ENCODE measurements around the gene CELSR1. TPM values are rescaled to one million over a fixed set of nuclear protein-coding genes. Genes with fewer than 3 reads are reported as not detected.
"Not testable (repeated sequence)": the region's sequence is repeated elsewhere in the genome, so short reads cannot be mapped to it uniquely, and the experiment has no call there.

CELSR1 gene
- total RNA-seq, 2 experiments from 2014 or later = 0.08 TPM; not detected in 1

GRCh38 chr22:46473896-46474557 lies 63.4 kb downstream of the CELSR1 start:
- Mint-ChIP-seq H3K4me1 (ENCODE audit: low read depth) (no peaks in the 10 kb centered on the region), H3K27ac (no peak overlapping the region), H3K27me3 (ENCODE audit: low read depth) (peaks cover 5% of the 10 kb centered on the region), H3K4me3 (no peak overlapping the region), H3K9me3 (ENCODE audit: insufficient read depth) (no peaks in the 10 kb centered on the region), H3K36me3 (ENCODE audit: low read depth) (no peaks in the 10 kb centered on the region)
- ATAC-seq = no peak
- no peak for DNase-seq
- ChIA-PET CTCF (no interaction called here), POLR2A (no interaction called here)

DNA sequence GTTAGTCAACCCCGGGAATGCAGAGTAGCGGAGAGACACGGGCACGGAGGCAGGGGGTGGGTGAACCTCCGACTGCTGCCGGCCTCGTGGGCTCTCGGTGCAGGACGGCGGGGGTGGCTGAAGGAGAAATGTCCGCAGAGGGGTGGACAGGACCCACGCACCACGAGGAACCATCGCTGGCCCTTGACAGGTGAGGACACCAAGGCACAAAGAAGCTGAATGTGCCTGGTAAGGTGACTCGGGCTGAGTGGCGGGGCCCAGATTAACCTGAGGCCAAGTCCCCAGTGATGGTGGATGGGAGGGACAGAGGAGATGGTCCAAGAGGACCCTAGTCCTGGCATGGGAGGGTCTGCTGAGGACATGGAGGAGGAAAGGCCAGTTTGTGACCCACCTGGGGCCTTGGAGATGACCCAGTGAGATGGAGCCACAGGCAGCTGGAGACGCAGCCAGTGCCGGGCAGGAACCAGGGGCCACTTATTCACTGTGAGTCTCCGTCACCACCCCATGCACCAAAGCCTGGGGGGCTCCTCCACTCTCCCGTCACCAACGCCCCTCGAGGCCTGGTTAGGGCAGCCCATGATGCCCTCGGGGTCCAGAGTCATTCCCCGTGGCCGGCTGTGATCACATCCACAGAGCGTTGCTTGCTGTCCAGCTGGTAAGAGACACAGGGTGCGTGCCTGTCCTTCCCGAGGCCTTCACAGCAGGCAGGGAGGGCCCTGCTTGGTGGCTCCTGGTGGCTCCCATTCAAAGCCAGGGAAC lies 64.2 kb downstream of the CELSR1 start:
- POLR2A ChIA-PET = no interaction called here
- Mint-ChIP-seq H3K9me3 (ENCODE audit: insufficient read depth) (no peaks in the 10 kb centered on the region), H3K27me3 (ENCODE audit: low read depth) (peaks cover 5% of the 10 kb centered on the region), H3K4me1 (ENCODE audit: low read depth) (no peaks in the 10 kb centered on the region), H3K27ac (no peak overlapping the region), H3K4me3 (no peak overlapping the region), H3K36me3 (ENCODE audit: low read depth) (no peaks in the 10 kb centered on the region)
- DNase-seq (no peak), ATAC-seq (no peak)
- CTCF ChIA-PET = no interaction called here

DNA sequence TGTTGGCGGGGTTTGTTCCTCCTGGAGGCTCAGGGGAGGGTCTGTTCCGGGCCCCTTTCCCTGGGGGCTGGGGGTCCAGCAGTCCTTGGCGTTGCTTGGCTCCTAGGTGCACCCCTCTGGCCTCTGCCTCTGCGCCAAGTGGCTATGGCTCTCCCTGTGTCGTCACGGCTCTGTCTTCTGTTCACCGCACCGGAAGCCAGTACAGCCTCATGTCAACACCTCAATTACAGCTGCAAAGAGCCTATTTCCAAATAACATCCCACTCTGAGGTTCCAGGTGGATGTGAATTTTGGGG lies 64.8 kb downstream of the CELSR1 start:
- ATAC-seq (no peak), DNase-seq (no peak)
- Mint-ChIP-seq H3K27me3 (ENCODE audit: low read depth) (peaks cover 5% of the 10 kb centered on the region), H3K9me3 (ENCODE audit: insufficient read depth) (no peaks in the 10 kb centered on the region), H3K4me3 (no peak overlapping the region), H3K4me1 (ENCODE audit: low read depth) (no peaks in the 10 kb centered on the region), H3K27ac (no peak overlapping the region), H3K36me3 (ENCODE audit: low read depth) (no peaks in the 10 kb centered on the region)
- CTCF ChIA-PET = no interaction called here
- POLR2A ChIA-PET = no interaction called here

DNA sequence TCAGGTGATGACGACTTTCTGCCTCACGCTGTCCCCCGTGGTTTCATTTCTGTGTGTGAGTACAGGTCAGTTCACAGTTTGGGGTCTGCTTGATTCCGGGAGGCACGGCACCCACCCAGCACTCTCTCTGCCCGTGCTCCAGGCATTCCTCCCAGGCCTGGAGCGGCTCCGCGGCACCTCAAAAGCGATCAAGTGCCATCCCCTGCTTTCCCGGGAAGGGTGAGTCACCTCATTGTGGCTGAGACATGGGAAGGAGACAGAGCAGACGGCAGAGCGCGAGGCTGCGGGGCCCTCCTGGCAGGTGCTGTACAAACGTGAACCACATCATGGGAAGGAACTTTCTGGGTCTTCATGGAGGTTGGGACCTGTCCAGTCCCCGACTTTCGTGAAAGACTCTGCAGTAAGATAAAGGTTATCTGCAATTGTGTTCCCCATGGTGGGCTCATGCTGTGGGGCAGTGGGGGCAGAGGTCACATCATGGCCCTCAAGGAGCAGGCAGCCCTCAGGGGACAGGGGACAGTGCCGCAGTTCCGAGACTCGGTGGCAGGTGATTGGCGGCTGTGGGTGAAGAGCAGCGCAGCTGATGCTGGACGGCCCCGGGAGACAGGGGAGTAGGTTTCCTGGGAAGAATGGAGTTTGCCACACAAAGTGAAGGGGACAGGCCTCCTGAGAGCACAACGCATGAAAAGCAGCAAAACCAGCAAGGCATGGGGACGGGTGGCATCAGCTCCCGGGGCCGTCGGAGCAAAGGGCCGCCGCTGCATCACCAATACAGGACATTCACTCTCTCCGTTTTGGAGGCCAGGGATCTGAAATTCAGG lies 65.3 kb downstream of the CELSR1 start:
- ChIA-PET CTCF (no interaction called here), POLR2A (no interaction called here)
- no peaks in the 10 kb centered on the region for H3K4me1 Mint-ChIP-seq (ENCODE audit: low read depth)
- ATAC-seq (no peak), DNase-seq (no peak)
- no peaks in the 10 kb centered on the region for H3K9me3 Mint-ChIP-seq (ENCODE audit: insufficient read depth)
- no peaks in the 10 kb centered on the region for H3K36me3 Mint-ChIP-seq (ENCODE audit: low read depth)
- H3K27me3 Mint-ChIP-seq (ENCODE audit: low read depth) = peaks cover 5% of the 10 kb centered on the region
- H3K27ac Mint-ChIP-seq = no peak overlapping the region
- no peak overlapping the region for H3K4me3 Mint-ChIP-seq

- H3K36me3 Mint-ChIP-seq (ENCODE audit: low read depth); H3K27ac Mint-ChIP-seq; H3K9me3 Mint-ChIP-seq (ENCODE audit: insufficient read depth); CTCF ChIA-PET; POLR2A ChIA-PET; H3K4me1 Mint-ChIP-seq (ENCODE audit: low read depth); H3K4me3 Mint-ChIP-seq; H3K27me3 Mint-ChIP-seq (ENCODE audit: low read depth); DNase-seq; ATAC-seq: not testable (repeated sequence)
Measured at GRCh38 chr22:46471330-46471729, 66.1 kb downstream of the CELSR1 start.

GRCh38 chr22:46469711-46470110 lies 67.7 kb downstream of the CELSR1 start:
- DNase-seq (no peak), ATAC-seq (no peak)
- H3K4me1 Mint-ChIP-seq (ENCODE audit: low read depth) = no peaks in the 10 kb centered on the region
- POLR2A ChIA-PET = no interaction called here
- no peak overlapping the region for H3K4me3 Mint-ChIP-seq
- no peak overlapping the region for H3K27ac Mint-ChIP-seq
- no peaks in the 10 kb centered on the region for H3K27me3 Mint-ChIP-seq (ENCODE audit: low read depth)
- H3K36me3 Mint-ChIP-seq (ENCODE audit: low read depth) = no peaks in the 10 kb centered on the region
- no peaks in the 10 kb centered on the region for H3K9me3 Mint-ChIP-seq (ENCODE audit: insufficient read depth)
- CTCF ChIA-PET = no interaction called here

DNA sequence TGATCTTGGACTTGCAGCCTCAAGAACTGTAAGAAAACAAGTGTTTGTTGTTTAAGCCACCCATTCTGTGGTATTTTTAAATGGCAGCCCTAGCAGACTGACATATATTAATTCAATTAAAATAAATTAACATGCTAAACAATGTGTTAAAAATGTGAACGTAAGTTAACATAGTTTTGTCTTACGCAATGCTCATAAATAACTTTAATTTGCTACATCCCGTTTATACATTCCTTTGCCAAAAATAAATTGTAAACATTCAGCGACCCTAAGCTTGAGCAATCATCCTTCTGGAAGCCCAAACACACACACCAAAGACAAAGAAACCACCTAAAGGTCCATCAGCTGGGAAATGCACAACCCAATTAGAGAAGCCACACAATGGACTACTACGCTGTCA lies 70.4 kb downstream of the CELSR1 start:
- ChIA-PET CTCF (no interaction called here), POLR2A (no interaction called here)
- no peak for ATAC-seq
- Mint-ChIP-seq H3K4me3 (no peak overlapping the region), H3K4me1 (ENCODE audit: low read depth) (no peaks in the 10 kb centered on the region), H3K27me3 (ENCODE audit: low read depth) (no peaks in the 10 kb centered on the region), H3K27ac (no peak overlapping the region), H3K36me3 (ENCODE audit: low read depth) (no peaks in the 10 kb centered on the region), H3K9me3 (ENCODE audit: insufficient read depth) (no peaks in the 10 kb centered on the region)
- no peak for DNase-seq

DNA sequence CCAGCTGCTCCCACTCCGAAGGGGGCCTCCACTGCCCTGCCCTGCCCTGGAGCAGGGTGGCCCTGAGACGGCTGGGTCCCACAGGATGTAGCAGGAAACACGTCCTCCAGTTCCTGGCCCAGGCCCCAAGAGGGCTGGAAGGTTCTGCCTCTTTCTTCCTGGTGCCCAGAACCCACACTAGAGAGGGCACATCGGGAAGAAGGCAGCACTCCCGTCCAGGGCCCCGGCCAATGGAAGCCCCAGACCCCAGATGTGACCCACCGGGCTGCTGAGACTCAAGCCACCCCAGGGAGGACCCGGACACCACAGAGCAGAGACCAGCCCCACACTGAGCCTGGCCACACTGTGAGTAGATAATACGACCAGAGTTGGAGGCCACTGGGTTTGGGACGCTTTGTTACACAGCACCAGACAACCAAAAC lies 71.2 kb downstream of the CELSR1 start:
- Mint-ChIP-seq H3K4me3 (no peak overlapping the region), H3K36me3 (ENCODE audit: low read depth) (no peaks in the 10 kb centered on the region), H3K27ac (no peak overlapping the region), H3K27me3 (ENCODE audit: low read depth) (no peaks in the 10 kb centered on the region), H3K9me3 (ENCODE audit: insufficient read depth) (no peaks in the 10 kb centered on the region), H3K4me1 (ENCODE audit: low read depth) (no peaks in the 10 kb centered on the region)
- ChIA-PET CTCF (no interaction called here), POLR2A (no interaction called here)
- no peak for ATAC-seq
- DNase-seq = no peak

DNA sequence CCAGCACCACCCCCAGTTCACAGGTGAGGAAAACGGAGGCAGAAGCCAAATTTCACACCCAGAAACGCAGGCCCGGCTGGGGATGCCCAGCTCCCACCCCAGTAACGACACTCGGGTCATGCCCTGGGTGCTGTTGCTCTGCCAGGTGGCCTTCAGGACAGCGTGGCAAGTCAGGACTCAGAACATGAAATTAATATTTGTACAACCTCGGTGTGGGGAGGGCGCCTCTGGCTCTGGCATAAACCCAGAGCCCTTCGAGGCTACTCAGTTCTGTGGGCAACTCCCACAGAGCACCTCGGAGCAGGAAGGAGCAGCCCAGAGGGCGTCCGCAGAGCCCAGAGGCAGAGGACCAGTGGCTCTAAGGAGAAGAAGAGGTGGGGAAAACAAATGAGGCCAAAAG lies 71.6 kb downstream of the CELSR1 start:
- Mint-ChIP-seq H3K36me3 (ENCODE audit: low read depth) (no peaks in the 10 kb centered on the region), H3K9me3 (ENCODE audit: insufficient read depth) (no peaks in the 10 kb centered on the region), H3K4me1 (ENCODE audit: low read depth) (no peaks in the 10 kb centered on the region), H3K27me3 (ENCODE audit: low read depth) (no peaks in the 10 kb centered on the region), H3K4me3 (no peak overlapping the region), H3K27ac (no peak overlapping the region)
- DNase-seq (no peak), ATAC-seq (no peak)
- ChIA-PET CTCF (no interaction called here), POLR2A (no interaction called here)

DNA sequence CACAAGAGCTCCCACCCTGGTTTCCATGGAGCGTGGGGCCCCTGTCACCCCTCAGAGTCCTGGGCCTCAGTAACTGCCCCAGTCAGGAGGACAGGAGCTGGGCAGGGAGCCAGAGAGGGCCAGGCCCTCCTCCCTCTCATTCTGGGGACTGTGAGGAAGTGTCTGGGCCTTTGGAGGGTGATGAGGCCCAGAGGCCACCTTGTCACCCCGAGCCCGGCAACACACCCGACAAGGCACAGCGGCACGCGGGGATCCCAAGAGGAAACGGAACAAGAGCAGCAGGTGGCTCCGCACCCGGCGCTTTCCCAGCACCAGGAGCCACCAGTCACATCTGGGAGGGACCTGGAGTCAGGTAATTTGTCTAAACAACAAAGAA lies 72.1 kb downstream of the CELSR1 start:
- POLR2A ChIA-PET = no interaction called here
- DNase-seq = no peak
- H3K27me3 Mint-ChIP-seq (ENCODE audit: low read depth) = no peaks in the 10 kb centered on the region
- no peak overlapping the region for H3K27ac Mint-ChIP-seq
- no peaks in the 10 kb centered on the region for H3K4me1 Mint-ChIP-seq (ENCODE audit: low read depth)
- CTCF ChIA-PET = no interaction called here
- H3K9me3 Mint-ChIP-seq (ENCODE audit: insufficient read depth) = no peaks in the 10 kb centered on the region
- no peak overlapping the region for H3K4me3 Mint-ChIP-seq
- no peak for ATAC-seq
- no peaks in the 10 kb centered on the region for H3K36me3 Mint-ChIP-seq (ENCODE audit: low read depth)

DNA sequence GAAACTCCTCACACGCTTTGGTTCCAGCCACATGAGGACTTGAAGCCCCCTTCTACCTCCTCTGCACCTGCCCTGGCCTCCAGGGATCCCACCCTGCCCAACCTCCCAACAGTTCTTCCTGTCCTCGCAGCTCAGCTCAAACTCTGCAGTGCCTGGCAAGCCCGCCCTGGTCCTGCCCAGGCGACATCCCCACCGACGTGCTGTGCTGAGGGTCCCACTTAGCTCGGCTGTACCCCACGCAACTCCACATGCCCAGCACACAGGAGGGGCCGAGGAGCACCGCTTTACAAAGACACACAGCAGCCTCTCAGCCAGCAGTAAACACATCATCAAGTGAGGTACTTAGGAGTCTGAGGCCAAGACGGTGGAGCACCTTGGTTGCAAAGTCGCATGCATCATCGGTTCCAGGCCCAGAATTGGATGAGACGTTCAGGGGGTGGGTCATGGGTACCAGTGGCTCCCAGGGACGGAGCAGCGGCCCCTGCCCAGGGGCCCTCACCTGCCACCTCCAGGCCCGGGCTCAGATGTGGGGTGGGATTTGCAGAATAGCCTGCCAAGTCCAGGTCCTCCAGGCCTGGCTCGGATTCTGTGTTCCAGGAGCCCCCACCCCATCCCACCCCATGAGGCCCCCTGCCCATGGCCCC lies 72.6 kb downstream of the CELSR1 start:
- Mint-ChIP-seq H3K4me3 (no peak overlapping the region), H3K27ac (no peak overlapping the region), H3K27me3 (ENCODE audit: low read depth) (no peaks in the 10 kb centered on the region), H3K36me3 (ENCODE audit: low read depth) (no peaks in the 10 kb centered on the region), H3K9me3 (ENCODE audit: insufficient read depth) (no peaks in the 10 kb centered on the region), H3K4me1 (ENCODE audit: low read depth) (no peaks in the 10 kb centered on the region)
- DNase-seq (no peak), ATAC-seq (no peak)
- CTCF ChIA-PET = no interaction called here
- POLR2A ChIA-PET = no interaction called here

GRCh38 chr22:46464296-46464695 lies 73.1 kb downstream of the CELSR1 start:
- Mint-ChIP-seq H3K27ac (no peak overlapping the region), H3K4me1 (ENCODE audit: low read depth) (no peaks in the 10 kb centered on the region), H3K27me3 (ENCODE audit: low read depth) (no peaks in the 10 kb centered on the region), H3K36me3 (ENCODE audit: low read depth) (no peaks in the 10 kb centered on the region), H3K9me3 (ENCODE audit: insufficient read depth) (no peaks in the 10 kb centered on the region), H3K4me3 (no peak overlapping the region)
- CTCF ChIA-PET = no interaction called here
- POLR2A ChIA-PET = interaction anchor here (0.5 kb wide), 1 partner anchor 106 kb away, joined by 3 read pairs; no protein-coding TSS in a partner anchor
- ATAC-seq (no peak), DNase-seq (no peak)
